Activated T-cell treated with anti-CD3 and anti-CD28 coated beads for 1 hour (primary cell): ENCODE measurements around the gene POU2F2.

Experiments used
- DNase-seq: peaks from one replicate; pipeline ENCODE4 v3.0.0-alpha.2; 2020; ENCODE audit warnings: low read depth

POU2F2 gene

GRCh38 chr19:42079886-42080763 is 52.1 kb downstream of the POU2F2 start:
- DNase-seq: no peak

GRCh38 chr19:42079276-42079669 is 53.0 kb downstream of the POU2F2 start:
- no peak for DNase-seq

GRCh38 chr19:42078538-42079275 is 53.5 kb downstream of the POU2F2 start:
- DNase-seq: no peak

- DNase-seq: no peak
These were observed 54.2 kb downstream of the POU2F2 start for GRCh38 chr19:42078058-42078457.

- peak; percentile 33 for DNase-seq
These were observed 55.8 kb downstream of the POU2F2 start for GRCh38 chr19:42076380-42076944.

- DNase-seq: peak; percentile 97
These were observed 56.4 kb downstream of the POU2F2 start, which contains the start of gene ZNF574 for GRCh38 chr19:42075616-42076379. Gene ZNF574 (plus strand): TSS chr19:42076166. CDS start chr19:42078607, 2,441 bp downstream.

- DNase-seq: no peak
These were observed 57.0 kb downstream of the POU2F2 start for GRCh38 chr19:42075364-42075615.

- DNase-seq: peak; percentile 10
These were observed 57.5 kb downstream of the POU2F2 start for GRCh38 chr19:42074513-42075363.

GRCh38 chr19:42071247-42071646 is 61.0 kb downstream of the POU2F2 start:
- no peak for DNase-seq

- no peak for DNase-seq
These were observed 62.5 kb downstream of the POU2F2 start, which contains the start of gene GRIK5 for GRCh38 chr19:42069619-42070351. Gene GRIK5 (minus strand): TSS chr19:42070206. CDS start chr19:42065770, 4,436 bp downstream.

GRCh38 chr19:42068756-42069571 is 63.3 kb downstream of the POU2F2 start:
- no peak for DNase-seq

GRCh38 chr19:42068361-42068755 is 63.9 kb downstream of the POU2F2 start:
- no peak for DNase-seq

GRCh38 chr19:42067315-42067888 is 64.8 kb downstream of the POU2F2 start:
- no peak for DNase-seq

GRCh38 chr19:42066075-42066754 is 66.0 kb downstream of the POU2F2 start:
- DNase-seq: no peak

- DNase-seq: no peak
These were observed 66.7 kb downstream of the POU2F2 start for GRCh38 chr19:42065511-42065910.

GRCh38 chr19:42065051-42065450 is 67.2 kb downstream of the POU2F2 start:
- no peak for DNase-seq

GRCh38 chr19:42064432-42064831 is 67.8 kb downstream of the POU2F2 start:
- no peak for DNase-seq

GRCh38 chr19:42062381-42062780 is 69.9 kb downstream of the POU2F2 start:
- no peak for DNase-seq

GRCh38 chr19:42060117-42060516 is 72.1 kb downstream of the POU2F2 start:
- DNase-seq: no peak
